ENCODE data around the gene IL12RB1.

DNA sequence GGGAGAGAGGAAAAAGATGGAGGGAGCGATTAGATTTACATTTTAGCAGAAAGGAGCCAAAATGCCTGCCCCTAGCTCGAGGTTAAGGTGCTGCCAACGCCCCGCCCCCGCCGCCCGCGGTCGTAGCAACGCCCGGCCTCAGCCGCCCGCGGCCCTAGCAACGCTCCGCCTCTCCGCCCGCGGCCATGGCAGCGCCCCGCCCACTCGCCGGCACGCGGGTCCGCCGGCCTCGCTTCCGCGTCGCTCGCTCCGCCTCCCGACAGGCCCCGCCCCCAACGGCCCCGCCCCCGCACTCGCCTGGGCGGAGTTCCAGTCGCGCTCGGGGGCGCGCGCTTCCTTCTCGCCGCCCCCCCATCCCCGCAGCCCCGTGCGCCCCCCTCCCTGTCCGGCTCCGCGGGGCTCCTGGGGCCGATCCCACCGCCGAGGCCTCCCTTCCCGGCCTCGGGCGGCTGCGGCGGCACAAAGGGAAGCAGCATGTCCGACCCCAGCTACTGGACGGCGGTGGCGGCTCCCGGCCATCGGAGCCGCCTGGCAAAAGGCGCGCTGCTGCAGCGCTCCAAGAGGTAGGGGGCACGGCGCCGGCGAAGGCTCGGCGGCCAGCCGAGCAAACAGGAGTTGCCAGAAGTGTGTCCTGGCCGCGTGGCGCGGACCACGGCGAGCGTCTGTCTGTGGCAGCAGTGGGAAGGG, 31.1 kb upstream of the IL12RB1 start:
- TF ChIP-seq POLR2A (IDR thresholded peaks at IDR 0.05), result no peak
- TF ChIP-seq, protein P1, sequence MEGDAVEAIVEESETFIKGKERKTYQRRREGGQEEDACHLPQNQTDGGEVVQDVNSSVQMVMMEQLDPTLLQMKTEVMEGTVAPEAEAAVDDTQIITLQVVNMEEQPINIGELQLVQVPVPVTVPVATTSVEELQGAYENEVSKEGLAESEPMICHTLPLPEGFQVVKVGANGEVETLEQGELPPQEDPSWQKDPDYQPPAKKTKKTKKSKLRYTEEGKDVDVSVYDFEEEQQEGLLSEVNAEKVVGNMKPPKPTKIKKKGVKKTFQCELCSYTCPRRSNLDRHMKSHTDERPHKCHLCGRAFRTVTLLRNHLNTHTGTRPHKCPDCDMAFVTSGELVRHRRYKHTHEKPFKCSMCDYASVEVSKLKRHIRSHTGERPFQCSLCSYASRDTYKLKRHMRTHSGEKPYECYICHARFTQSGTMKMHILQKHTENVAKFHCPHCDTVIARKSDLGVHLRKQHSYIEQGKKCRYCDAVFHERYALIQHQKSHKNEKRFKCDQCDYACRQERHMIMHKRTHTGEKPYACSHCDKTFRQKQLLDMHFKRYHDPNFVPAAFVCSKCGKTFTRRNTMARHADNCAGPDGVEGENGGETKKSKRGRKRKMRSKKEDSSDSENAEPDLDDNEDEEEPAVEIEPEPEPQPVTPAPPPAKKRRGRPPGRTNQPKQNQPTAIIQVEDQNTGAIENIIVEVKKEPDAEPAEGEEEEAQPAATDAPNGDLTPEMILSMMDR (IDR thresholded peaks at IDR 0.05), result no peak

Data from lower leg skin (tissue), 3 donors.